Activated CD4-positive, alpha-beta T cell treated with anti-CD3 and anti-CD28 coated beads for 48 hours (primary cell): ENCODE results near the gene UBE2L5.

ENCODE experiments used
- DNase-seq: peaks from one replicate; pipeline ENCODE4 v3.0.0-alpha.2; 2020

UBE2L5 gene

GRCh38 chr13:30422054-30422839 is at the start of gene UBE2L5:
UBE2L5 (plus strand) TSS chr13:30422493; CDS start chr13:30427991, 5,498 bp downstream.
- peak; percentile 69 for DNase-seq

GRCh38 chr13:30373727-30374126 is 48.6 kb upstream of the UBE2L5 start:
- peak; percentile 58 for DNase-seq

- DNase-seq: no peak
These were observed 46.9 kb upstream of the UBE2L5 start for GRCh38 chr13:30375265-30375835.

- DNase-seq: peak; percentile 74
These were observed 45.6 kb upstream of the UBE2L5 start for GRCh38 chr13:30376426-30377311.

GRCh38 chr13:30377312-30377685 is 45.0 kb upstream of the UBE2L5 start:
- DNase-seq: no peak

GRCh38 chr13:30378191-30378590 is 44.1 kb upstream of the UBE2L5 start:
- no peak for DNase-seq

GRCh38 chr13:30381049-30381448 is 41.2 kb upstream of the UBE2L5 start:
- no peak for DNase-seq

- no peak for DNase-seq
These were observed 39.3 kb upstream of the UBE2L5 start for GRCh38 chr13:30382836-30383525.

- DNase-seq: no peak
These were observed 33.6 kb upstream of the UBE2L5 start for GRCh38 chr13:30388406-30389283.

- DNase-seq: no peak
These were observed 30.2 kb upstream of the UBE2L5 start for GRCh38 chr13:30391956-30392680.

- DNase-seq: no peak
These were observed 29.6 kb upstream of the UBE2L5 start for GRCh38 chr13:30392681-30393045.

- DNase-seq: no peak
These were observed 27.5 kb upstream of the UBE2L5 start for GRCh38 chr13:30394751-30395191.

GRCh38 chr13:30395192-30396158 is 26.8 kb upstream of the UBE2L5 start:
- peak; percentile 78 for DNase-seq

- no peak for DNase-seq
These were observed 25.7 kb upstream of the UBE2L5 start for GRCh38 chr13:30396434-30397075.

- DNase-seq: no peak
These were observed 23.7 kb upstream of the UBE2L5 start for GRCh38 chr13:30398601-30399072.

- no peak for DNase-seq
These were observed 21.9 kb upstream of the UBE2L5 start for GRCh38 chr13:30400376-30400775.

GRCh38 chr13:30401347-30401746 is 20.9 kb upstream of the UBE2L5 start:
- DNase-seq: no peak

- no peak for DNase-seq
These were observed 18.8 kb upstream of the UBE2L5 start for GRCh38 chr13:30403456-30403855.

GRCh38 chr13:30404207-30404606 is 18.1 kb upstream of the UBE2L5 start:
- no peak for DNase-seq
